Endothelial cell of umbilical vein (primary cell): ENCODE data around the gene AKAP5. TPM values are rescaled to one million over a fixed set of nuclear protein-coding genes. Genes with fewer than 3 reads are reported as not detected.

ENCODE experiments used
- Bru-seq: library from RNA; stranded (reverse); fragments of 400-500 nt; gene quantifications from one replicate; lab custom pipeline; 2021; lab: Mats Ljungman, UMichigan
- BruChase-seq, 2 experiments: library from RNA; stranded (reverse); fragments of 400-500 nt; gene quantifications; one replicate each; lab custom pipeline; 2021; lab: Mats Ljungman, UMichigan
- BruUV-seq: library from RNA; stranded (reverse); fragments of 400-500 nt; replicated peaks from 2 replicates; lab custom pipeline; 2021; lab: Mats Ljungman, UMichigan
- CTCF ChIA-PET: fragments of 300-600, 350-600 bp; sonication (Branson Sonifier 250); formaldehyde crosslinking; loops from one replicate; lab custom pipeline; 2021; ENCODE audit warnings: antibody characterized with exemption, inconsistent platforms; lab: Charles Lee
- POLR2A ChIA-PET: fragments of 300-600, 350-600 bp; sonication (Branson Sonifier 250); formaldehyde crosslinking; loops from one replicate; lab custom pipeline; 2021; ENCODE audit warnings: antibody characterized with exemption, inconsistent platforms; lab: Charles Lee
- DNase-seq: peaks from one replicate; pipeline ENCODE4 v3.0.0-alpha.2; 2011; ENCODE audit warnings: low read depth, low spot score
- FAIRE-seq: peaks from 2 replicates; lab custom pipeline; 2011; peaks lifted over from hg19 to GRCh38; lab: Jason Lieb, UNC
- H2AFZ ChIP-seq: 2 replicates; pipeline ENCODE4 v1.6.0; 2012; ENCODE audit warnings: low read depth, low read length, control low read depth, inconsistent platforms
- H3K27ac ChIP-seq: 2 replicates; pipeline ENCODE4 v1.5.1; 2011; ENCODE audit warnings: low read depth, mild to moderate bottlenecking, control low read depth, low read length, moderate library complexity; ENCODE audit not compliant: insufficient read depth
- H3K27me3 ChIP-seq, 2 experiments: 2 replicates each; pipeline versions ENCODE4 v1.6.0 to v1.6.1; 2011; ENCODE audit warnings: low read length in 2 of 2, mixed read lengths in 1 of 2; ENCODE audit not compliant: control insufficient read depth in 2 of 2, insufficient read depth in 2 of 2
- H3K36me3 ChIP-seq, 2 experiments: 2 replicates in 1 of 2; 3 replicates in 1 of 2; pipeline ENCODE4 v1.5.1; 2011; ENCODE audit warnings: low read length in 2 of 2, mild to moderate bottlenecking in 1 of 2, moderate library complexity in 1 of 2; ENCODE audit not compliant: control insufficient read depth in 2 of 2, insufficient read depth in 2 of 2; ENCODE audit errors: extremely low read depth in 1 of 2
- H3K4me1 ChIP-seq: 3 replicates; pipeline ENCODE4 v1.5.1; 2011; ENCODE audit warnings: mild to moderate bottlenecking, low read length; ENCODE audit not compliant: control insufficient read depth, insufficient read depth; ENCODE audit errors: extremely low read depth
- H3K4me2 ChIP-seq: 2 replicates; pipeline ENCODE4 v1.6.1; 2011; ENCODE audit warnings: low read length, control low read depth, mixed read lengths; ENCODE audit not compliant: insufficient read depth
- H3K4me3 ChIP-seq, 3 experiments: fragments of 200-600 bp in 1 of 3; sonication (generic), shearing (Covaris generic) in 1 of 3; replicated peaks in 1 of 3; 2 replicates each; pipeline ENCODE4 v1.5.1; 2011 to 2016; ENCODE audit warnings: control low read depth in 3 of 3, low read length in 3 of 3, mild to moderate bottlenecking in 2 of 3, inconsistent platforms in 1 of 3, low read depth in 1 of 3, moderate library complexity in 1 of 3; ENCODE audit not compliant: insufficient read depth in 1 of 3
- H3K79me2 ChIP-seq: 2 replicates; pipeline ENCODE4 v1.6.0; 2012; ENCODE audit warnings: low read length, inconsistent platforms; ENCODE audit not compliant: control insufficient read depth, insufficient read depth
- H3K9ac ChIP-seq: replicated peaks from 2 replicates; pipeline ENCODE3; 2011; ENCODE audit warnings: low read length, control low read depth; ENCODE audit not compliant: insufficient read depth; ENCODE audit errors: extremely low read depth
- H3K9me1 ChIP-seq: replicated peaks from 3 replicates; pipeline ENCODE4 v1.6.0; 2011; ENCODE audit warnings: mild to moderate bottlenecking, low read length; ENCODE audit not compliant: control insufficient read depth, insufficient read depth; ENCODE audit errors: extremely low read depth
- H3K9me3 ChIP-seq: replicated peaks from 2 replicates; pipeline ENCODE4 v1.5.1; 2012; ENCODE audit warnings: low read length, inconsistent platforms; ENCODE audit not compliant: control insufficient read depth, insufficient read depth
- H4K20me1 ChIP-seq: replicated peaks from 2 replicates; pipeline ENCODE3; 2011; ENCODE audit warnings: mild to moderate bottlenecking, low read length; ENCODE audit not compliant: control insufficient read depth, insufficient read depth; ENCODE audit errors: extremely low read depth
- POLR2AphosphoS5 ChIP-seq: IDR thresholded peaks from 2 replicates; pipeline ENCODE4 v1.6.1; 2012; ENCODE audit warnings: low read depth, mild to moderate bottlenecking, control low read depth, low read length, moderate library complexity; ENCODE audit not compliant: insufficient read depth
- dilution Hi-C: fragments of 300-500 bp; cut with MboI; formaldehyde crosslinking; loops from one replicate; pipeline ENCODE4 v1.15.0; 2019; ENCODE audit warnings: low sequenced_read_pairs; ENCODE audit not compliant: extremely low pct_ligation_motif_present
- intact Hi-C: fragments of 100-400 bp; cut with micrococcal nuclease; formaldehyde crosslinking; loops from one replicate; pipeline ENCODE4 v1.10.0; 2022
- long read RNA-seq: library from polyadenylated mRNA; stranded (forward); transcript quantifications from one replicate; pipeline ENCODE4 v2.0.0, GENCODE V29; 2021
- polyA minus RNA-seq, 3 experiments: library from RNA; depleted of rRNA, polyadenylated mRNA; stranded (reverse); fragments of >200 nt; gene quantifications; 1 replicate in 1 of 3; 2 replicates in 2 of 3; pipeline ENCODE4 v1.2.3, GENCODE V29; 2011
- polyA plus RNA-seq, 4 experiments: library from polyadenylated mRNA; depleted of rRNA in 3 of 4; stranded (reverse) in 3 of 4; unstranded in 1 of 4; fragments of >200 nt; gene quantifications; 2 replicates each; pipeline versions ENCODE4 v1.2.1 to v1.2.3, GENCODE V29; 2011 to 2012; ENCODE audit warnings: missing spikeins in 1 of 4
- total RNA-seq: library from RNA; stranded (reverse); gene quantifications from 2 replicates; pipeline ENCODE4 v1.2.3, GENCODE V29; 2021
- TF ChIP-seq, protein P1 (sequence below), 2 donors: IDR thresholded peaks; 1 replicate in 1 of 2; 2 replicates in 1 of 2; pipeline ENCODE4 v1.5.1; 2011; ENCODE audit warnings: low read length in 2 of 2, mild to moderate bottlenecking in 2 of 2, moderate library complexity in 2 of 2, control low read depth in 1 of 2, inconsistent platforms in 1 of 2, low read depth in 1 of 2; ENCODE audit not compliant: insufficient read depth in 1 of 2; ENCODE audit errors: extremely low read depth in 1 of 2

The AKAP5 gene, protein sequence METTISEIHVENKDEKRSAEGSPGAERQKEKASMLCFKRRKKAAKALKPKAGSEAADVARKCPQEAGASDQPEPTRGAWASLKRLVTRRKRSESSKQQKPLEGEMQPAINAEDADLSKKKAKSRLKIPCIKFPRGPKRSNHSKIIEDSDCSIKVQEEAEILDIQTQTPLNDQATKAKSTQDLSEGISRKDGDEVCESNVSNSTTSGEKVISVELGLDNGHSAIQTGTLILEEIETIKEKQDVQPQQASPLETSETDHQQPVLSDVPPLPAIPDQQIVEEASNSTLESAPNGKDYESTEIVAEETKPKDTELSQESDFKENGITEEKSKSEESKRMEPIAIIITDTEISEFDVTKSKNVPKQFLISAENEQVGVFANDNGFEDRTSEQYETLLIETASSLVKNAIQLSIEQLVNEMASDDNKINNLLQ
- total RNA-seq (0.75 and 1.1 TPM in 2 replicates), polyA plus RNA-seq (0.06 and 0.10 TPM in 2 replicates), polyA minus RNA-seq (0.15 and 0.19 TPM in 2 replicates), Bru-seq, nascent RNA (percentile 39 among the genes with signal in this experiment), BruChase-seq, experiment 1, labeled RNA remaining after a 6-hour chase (percentile 38 among the genes with signal in this experiment), BruChase-seq, experiment 2, labeled RNA remaining after a 2-hour chase (percentile 50 among the genes with signal in this experiment)
- polyA plus RNA-seq (2011; cell fraction: cytosol; rRNA removed): 0.19 and 0.20 TPM in 2 replicates
- 0.18 and 0.34 TPM in 2 replicates for polyA plus RNA-seq (2011; cell fraction: nucleus; rRNA removed)
- polyA plus RNA-seq (2012): 0.11 and 0.31 TPM in 2 replicates
- not detected for polyA minus RNA-seq (2011; cell fraction: cytosol; rRNA and poly(A)+ RNA removed)
- polyA minus RNA-seq (2011; cell fraction: nucleus; rRNA and poly(A)+ RNA removed): 0.34 and 0.53 TPM in 2 replicates
- long read RNA-seq, partial matches to known transcripts: 0 of 1 reads
- long read RNA-seq, other reads (novel, unspliced or antisense): 1 of 1 reads

DNA sequence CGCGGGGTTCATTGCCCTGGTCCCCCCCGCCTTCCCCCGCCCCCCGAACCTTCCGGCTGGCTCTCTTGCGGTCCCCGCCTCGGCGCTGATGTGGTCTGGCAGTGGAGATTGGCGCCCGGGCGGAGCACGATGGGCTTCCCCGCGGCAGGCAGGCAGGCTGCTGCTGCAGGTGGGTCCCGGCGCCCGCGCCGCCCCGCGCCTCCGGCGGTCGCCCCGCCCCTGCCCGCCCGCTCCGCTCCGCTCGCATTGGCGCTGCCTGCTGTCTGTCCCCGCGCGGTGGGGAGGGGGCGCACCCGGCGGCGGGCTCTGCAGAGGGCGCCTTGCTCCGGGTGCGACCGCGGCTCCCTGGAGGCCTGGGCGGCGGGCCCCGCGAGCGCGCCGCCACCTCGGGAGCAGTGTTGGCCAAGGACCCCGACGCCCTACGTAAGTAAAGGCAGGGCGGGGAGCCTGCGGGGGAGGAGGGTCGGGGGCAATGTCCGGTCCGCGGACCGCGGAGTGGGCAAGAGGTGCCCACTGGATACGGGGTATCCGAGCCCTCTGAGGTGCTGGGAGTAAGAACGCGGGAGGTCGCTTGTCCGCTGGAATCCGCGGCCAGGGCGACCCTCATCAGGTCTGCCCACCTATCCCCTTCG is at the start of gene AKAP5:
TSS of gene AKAP5 (plus strand) at position 309 of the 632 bp plus-strand sequence. CDS start 2,896 bp downstream, outside the sequence.
- no peak within 1 kb of the TSS for H3K27ac ChIP-seq
- CTCF ChIA-PET: interaction anchor here (0.7 to 4.0 kb wide), 14 partner anchors 10 to 171 kb away, joined by 3 to 32 read pairs (median 7); partner anchors contain the start of gene MTHFD1

More for the DNA sequence above, at the start of gene AKAP5:
- Histone ChIP-seq H3K79me2 (no peaks in the 10 kb centered on the region), H2AFZ (peak within 1 kb of the TSS; percentile 80), H4K20me1 (no peaks in the 10 kb centered on the region), H3K9ac (peak within 1 kb of the TSS; percentile 51), H3K4me1 (peaks cover 14% of the 10 kb centered on the region), H3K4me3 (peak within 1 kb of the TSS; percentile 70 to 79 (median 76)), H3K27me3 (no peaks in the 10 kb centered on the region), H3K36me3 (no peaks in the 10 kb centered on the region), H3K4me2 (peak within 1 kb of the TSS; percentile 97), H3K9me3 (no peaks in the 10 kb centered on the region), H3K9me1 (no peaks in the 10 kb centered on the region)
- peak; percentile 63 for DNase-seq
- POLR2A ChIA-PET: no interaction called here
- FAIRE-seq: no peak
- peak; percentile 17 for TF ChIP-seq POLR2AphosphoS5
- TF ChIP-seq, protein P1, sequence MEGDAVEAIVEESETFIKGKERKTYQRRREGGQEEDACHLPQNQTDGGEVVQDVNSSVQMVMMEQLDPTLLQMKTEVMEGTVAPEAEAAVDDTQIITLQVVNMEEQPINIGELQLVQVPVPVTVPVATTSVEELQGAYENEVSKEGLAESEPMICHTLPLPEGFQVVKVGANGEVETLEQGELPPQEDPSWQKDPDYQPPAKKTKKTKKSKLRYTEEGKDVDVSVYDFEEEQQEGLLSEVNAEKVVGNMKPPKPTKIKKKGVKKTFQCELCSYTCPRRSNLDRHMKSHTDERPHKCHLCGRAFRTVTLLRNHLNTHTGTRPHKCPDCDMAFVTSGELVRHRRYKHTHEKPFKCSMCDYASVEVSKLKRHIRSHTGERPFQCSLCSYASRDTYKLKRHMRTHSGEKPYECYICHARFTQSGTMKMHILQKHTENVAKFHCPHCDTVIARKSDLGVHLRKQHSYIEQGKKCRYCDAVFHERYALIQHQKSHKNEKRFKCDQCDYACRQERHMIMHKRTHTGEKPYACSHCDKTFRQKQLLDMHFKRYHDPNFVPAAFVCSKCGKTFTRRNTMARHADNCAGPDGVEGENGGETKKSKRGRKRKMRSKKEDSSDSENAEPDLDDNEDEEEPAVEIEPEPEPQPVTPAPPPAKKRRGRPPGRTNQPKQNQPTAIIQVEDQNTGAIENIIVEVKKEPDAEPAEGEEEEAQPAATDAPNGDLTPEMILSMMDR (IDR thresholded peaks at IDR 0.05; ENCODE audit: extremely low read depth in 1 of 2, insufficient read depth in 1 of 2, low read depth in 1 of 2, low read length in 2 of 2): no peak
- BruUV-seq: no TSS peak
- intact Hi-C loops (no loop called here), dilution Hi-C loops (no loop called here)
